ENCODE data around the gene GLI2. TPM values are rescaled to one million over a fixed set of nuclear protein-coding genes. Genes with fewer than 3 reads are reported as not detected.

Gene GLI2
- total and polyA plus RNA-seq, 2 of the 8 experiments (the other 6 are each of a cell fraction or from before 2014, with no cell fraction given): 18.4 to 46.9 TPM

GRCh38 chr2:120759543-120760331 lies 24.1 kb downstream of the GLI2 start:
- POLR2A ChIA-PET (ENCODE audit: partially characterized antibody): interaction anchor here (0.8 to 4.3 kb wide), 6 partner anchors 10 to 315 kb away, joined by 3 to 19 read pairs (median 5); no protein-coding TSS in a partner anchor
- H3K56ac ChIP-seq (replicated peaks; ENCODE audit: insufficient read length, low read depth, low read length): no peak overlapping the region
- no peak overlapping the region for H3K27ac ChIP-seq (ENCODE audit: low read depth, low read length)
- H3K23ac ChIP-seq (ENCODE audit: insufficient read length): no peak overlapping the region
- no peaks in the 10 kb centered on the region for H3K36me3 ChIP-seq (ENCODE audit: control insufficient read depth in 2 of 4, insufficient read depth in 4 of 4, low read length in 3 of 4)
- TF ChIP-seq, protein P1, sequence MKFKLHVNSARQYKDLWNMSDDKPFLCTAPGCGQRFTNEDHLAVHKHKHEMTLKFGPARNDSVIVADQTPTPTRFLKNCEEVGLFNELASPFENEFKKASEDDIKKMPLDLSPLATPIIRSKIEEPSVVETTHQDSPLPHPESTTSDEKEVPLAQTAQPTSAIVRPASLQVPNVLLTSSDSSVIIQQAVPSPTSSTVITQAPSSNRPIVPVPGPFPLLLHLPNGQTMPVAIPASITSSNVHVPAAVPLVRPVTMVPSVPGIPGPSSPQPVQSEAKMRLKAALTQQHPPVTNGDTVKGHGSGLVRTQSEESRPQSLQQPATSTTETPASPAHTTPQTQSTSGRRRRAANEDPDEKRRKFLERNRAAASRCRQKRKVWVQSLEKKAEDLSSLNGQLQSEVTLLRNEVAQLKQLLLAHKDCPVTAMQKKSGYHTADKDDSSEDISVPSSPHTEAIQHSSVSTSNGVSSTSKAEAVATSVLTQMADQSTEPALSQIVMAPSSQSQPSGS (IDR thresholded peaks at IDR 0.05; ENCODE audit: low read length): no peak
- no peak for TF ChIP-seq EP300 (IDR thresholded peaks at IDR 0.05; ENCODE audit: borderline replicate concordance in 1 of 2, low read depth in 2 of 2, low read length in 2 of 2)
- no peak for TF ChIP-seq CEBPB (IDR thresholded peaks at IDR 0.05; ENCODE audit: low read depth, low read length)
- no peak for TF ChIP-seq GTF2F1 (IDR thresholded peaks at IDR 0.05; ENCODE audit: borderline replicate concordance, low read depth, low read length)
- TF ChIP-seq SIRT6 (IDR thresholded peaks at IDR 0.05; ENCODE audit: low read length): no peak
- H4K20me1 ChIP-seq (replicated peaks in 1 of 2; ENCODE audit: control insufficient read depth in 1 of 2, insufficient read depth in 2 of 2, low read length in 2 of 2): peaks cover 25 to 38% of the 10 kb centered on the region in 2 experiments
- H3K23me2 ChIP-seq (ENCODE audit: low read depth, low read length): no peaks in the 10 kb centered on the region
- H3K4me1 ChIP-seq (replicated peaks in 1 of 4; ENCODE audit: control insufficient read depth in 3 of 4, insufficient read depth in 4 of 4, low read length in 3 of 4): peaks cover 21 to 50% (median 34%) of the 10 kb centered on the region in 4 experiments
- no peak overlapping the region for H2BK120ac ChIP-seq (replicated peaks; ENCODE audit: low read depth, low read length)
- no peaks in the 10 kb centered on the region for H3K27me3 ChIP-seq (replicated peaks in 1 of 4; ENCODE audit: control insufficient read depth in 3 of 4, extremely low read depth in 1 of 4, insufficient read depth in 3 of 4, low read length in 3 of 4)
- no peak overlapping the region for H2BK12ac ChIP-seq (ENCODE audit: low read depth, low read length)
- CTCF ChIA-PET (ENCODE audit: partially characterized antibody): interaction anchor here (1.0 to 2.7 kb wide), 10 partner anchors 10 to 320 kb away, joined by 3 to 10 read pairs (median 6); partner anchors contain the start of gene GLI2
- H3K79me2 ChIP-seq (ENCODE audit: control insufficient read depth in 1 of 2, insufficient read depth in 2 of 2, low read length in 2 of 2): peaks cover 17 to 100% of the 10 kb centered on the region in 2 experiments
- no peak overlapping the region for H2BK20ac ChIP-seq (ENCODE audit: low read length)
- no peak overlapping the region for H2AFZ ChIP-seq (ENCODE audit: low read length)
- peaks cover 48% of the 10 kb centered on the region for H3K79me1 ChIP-seq (ENCODE audit: low read depth, low read length)
- H3K9me3 ChIP-seq (ENCODE audit: insufficient read depth in 2 of 2, low read depth in 1 of 2, low read length in 1 of 2): no peaks in the 10 kb centered on the region
- H2AK5ac ChIP-seq (ENCODE audit: low read depth, low read length): no peak overlapping the region
- DNase-seq (ENCODE audit: low read depth in 1 of 2, low spot score in 2 of 2) (no peak), FAIRE-seq (no peak)
- H3K4ac ChIP-seq (replicated peaks; ENCODE audit: insufficient read length, low read depth, low read length): no peak overlapping the region
- no peak overlapping the region for H4K5ac ChIP-seq (ENCODE audit: insufficient read length, low read depth, low read length)
- H3K4me2 ChIP-seq (ENCODE audit: insufficient read depth in 1 of 2, low read depth in 2 of 2, low read length in 2 of 2): peak overlapping the region; percentile 5 to 8; a peak in 3 of 4 replicates
- no peak overlapping the region for H3K18ac ChIP-seq (ENCODE audit: extremely low read depth, low read length)
- 72% methylated on average over 7 of the region's 7 CpGs; no CpG with 5 or more reads in 1 of the 2 experiments for WGBS, 2 experiments (ENCODE audit: extremely low coverage in 1 of 2, insufficient coverage in 1 of 2, insufficient read length in 1 of 2, insufficient replicate concordance in 2 of 2, low coverage in 1 of 2, low lambda C conversion rate in 2 of 2, missing lambda C conversion rate in 1 of 2)
- no peak overlapping the region for H4K8ac ChIP-seq (ENCODE audit: extremely low read depth, insufficient read depth, low read length)
- no peak overlapping the region for H3K4me3 ChIP-seq (ENCODE audit: extremely low read depth in 1 of 4, insufficient read depth in 2 of 4, low read depth in 3 of 4, low read length in 4 of 4)
- H3K9ac ChIP-seq (replicated peaks in 1 of 4; ENCODE audit: extremely low read depth in 1 of 4, low read depth in 3 of 4, low read length in 3 of 4): no peak overlapping the region
- no peak overlapping the region for H4K91ac ChIP-seq (replicated peaks; ENCODE audit: insufficient read length, low read length)
- no peak overlapping the region for H2BK15ac ChIP-seq (ENCODE audit: low read length)
- no peak overlapping the region for H2BK5ac ChIP-seq (ENCODE audit: low read depth, low read length)
- H3K14ac ChIP-seq (ENCODE audit: insufficient read length): no peak overlapping the region

Measured in H1 (cell line).